Ascending aorta (tissue), 2 donors: ENCODE results near the gene ANXA9. TPM values are rescaled to one million over a fixed set of nuclear protein-coding genes. Genes with fewer than 3 reads are reported as not detected.

Experiments used
- DNase-seq, 2 donors: peaks; one replicate each; pipeline ENCODE4 v3.0.0-alpha.2; 2019; ENCODE audit warnings: low spot score in 2 of 2
- H3K27ac ChIP-seq, 2 donors: fragments of 200-600 bp; sonication (generic); one replicate each; pipeline ENCODE4 v1.5.1; 2016 to 2017; ENCODE audit warnings: mild to moderate bottlenecking in 1 of 2
- H3K27me3 ChIP-seq: fragments of 200-600 bp; sonication (generic); one replicate; pipeline ENCODE4 v1.5.1; 2017
- H3K36me3 ChIP-seq, 2 donors: fragments of 200-600 bp; sonication (generic); one replicate each; pipeline ENCODE4 v1.5.1; 2016
- H3K4me1 ChIP-seq, 2 donors: fragments of 200-600 bp; sonication (generic); one replicate each; pipeline ENCODE4 v1.5.1; 2016 to 2017; ENCODE audit warnings: mild to moderate bottlenecking in 1 of 2
- H3K4me3 ChIP-seq, 2 donors: fragments of 200-600 bp; sonication (generic); one replicate each; pipeline ENCODE4 v1.5.1; 2016 to 2017; ENCODE audit warnings: mild to moderate bottlenecking in 1 of 2
- H3K9me3 ChIP-seq, 2 donors: fragments of 200-600 bp; sonication (generic); one replicate each; pipeline ENCODE4 v1.5.1; 2016
- CTCF ChIP-seq, 3 experiments: fragments of 200-600 bp in 2 of 3; fragments of 450-650 bp in 1 of 3; sonication (generic) in 2 of 3; IDR thresholded peaks; one replicate each; pipeline ENCODE4 v1.5.1; 2016 to 2019; ENCODE audit warnings: antibody characterized with exemption in 3 of 3, mild to moderate bottlenecking in 1 of 3, moderate library complexity in 1 of 3
- intact Hi-C: fragments of 100-400 bp; cut with DNase I; formaldehyde crosslinking; loops from one replicate; pipeline ENCODE4 v1.15.1; 2023
- total RNA-seq: library from RNA; depleted of rRNA; stranded (reverse); fragments of >200 nt; gene quantifications from one replicate; pipeline ENCODE4 v1.1.0, GENCODE V29; 2016

Gene ANXA9
- total RNA-seq, 1 donor from 2014 or later, result not detected

- Histone ChIP-seq H3K27ac (no peak within 1 kb of the TSS), H3K27me3 (no peaks in the 10 kb centered on the region), H3K4me3 (no peak within 1 kb of the TSS), H3K4me1 (no peaks in the 10 kb centered on the region), H3K9me3 (no peaks in the 10 kb centered on the region), H3K36me3 (peaks cover 13 to 38% of the 10 kb centered on the region in 2 donors)
- no peak for DNase-seq
- intact Hi-C loops, result no loop called here
- TF ChIP-seq CTCF (IDR thresholded peaks at IDR 0.05), result no peak
Measured at GRCh38 chr1:151036356-151036755, 54.3 kb downstream of the ANXA9 start, which contains the start of gene BNIPL. TSS of gene BNIPL (plus strand) at chr1:151036586. CDS start at chr1:151036726, 140 bp downstream.

GRCh38 chr1:151037032-151037431 lies 54.9 kb downstream of the ANXA9 start:
- H3K27ac ChIP-seq, result no peak overlapping the region
- H3K9me3 ChIP-seq, result no peaks in the 10 kb centered on the region
- no peak for DNase-seq

GRCh38 chr1:151039521-151039920 lies 57.4 kb downstream of the ANXA9 start:
- Histone ChIP-seq H3K27ac (no peak overlapping the region), H3K27me3 (no peaks in the 10 kb centered on the region), H3K36me3 (peaks cover 0 to 11% of the 10 kb centered on the region in 2 donors), H3K9me3 (no peaks in the 10 kb centered on the region), H3K4me1 (no peaks in the 10 kb centered on the region), H3K4me3 (no peak overlapping the region)
- intact Hi-C loops, result no loop called here
- no peak for TF ChIP-seq CTCF (IDR thresholded peaks at IDR 0.05)
- no peak for DNase-seq

More at GRCh38 chr1:151037032-151037431, 54.9 kb downstream of the ANXA9 start:
- Histone ChIP-seq H3K36me3 (peaks cover 7 to 32% of the 10 kb centered on the region in 2 donors), H3K4me1 (no peaks in the 10 kb centered on the region), H3K27me3 (no peaks in the 10 kb centered on the region), H3K4me3 (no peak overlapping the region)
- intact Hi-C loops, result no loop called here
- TF ChIP-seq CTCF (IDR thresholded peaks at IDR 0.05), result no peak

GRCh38 chr1:151043163-151043562 lies 61.1 kb downstream of the ANXA9 start:
- Histone ChIP-seq H3K36me3 (no peaks in the 10 kb centered on the region), H3K4me1 (no peaks in the 10 kb centered on the region), H3K27ac (no peak overlapping the region), H3K9me3 (no peaks in the 10 kb centered on the region), H3K4me3 (no peak overlapping the region), H3K27me3 (no peaks in the 10 kb centered on the region)
- intact Hi-C loops, result no loop called here
- no peak for DNase-seq
- TF ChIP-seq CTCF (IDR thresholded peaks at IDR 0.05), result no peak

Other genes starting within 250 kb of the ANXA9 start
- 32.1 TPM for gene CTSS, start 216.5 kb upstream of the ANXA9 start, total RNA-seq
- gene CTSK, start 174.0 kb upstream of the ANXA9 start, total RNA-seq, result 44.0 TPM
- gene ARNT, start 105.7 kb upstream of the ANXA9 start, total RNA-seq, result 13.0 TPM
- gene CTXND2, start 95.2 kb upstream of the ANXA9 start, total RNA-seq, result not detected
- gene SETDB1, start 55.9 kb upstream of the ANXA9 start, total RNA-seq, result 21.3 TPM
- gene CERS2, start 7.5 kb upstream of the ANXA9 start, total RNA-seq, result 114 TPM
- 9.7 TPM for gene MINDY1, start 24.6 kb downstream of the ANXA9 start, total RNA-seq
- 36.5 TPM for gene PRUNE1, start 26.2 kb downstream of the ANXA9 start, total RNA-seq
- not detected for gene BNIPL, start 54.3 kb downstream of the ANXA9 start, total RNA-seq
- gene C1orf56, start 65.5 kb downstream of the ANXA9 start, total RNA-seq, result 11.4 TPM
- gene CDC42SE1, start 77.3 kb downstream of the ANXA9 start, total RNA-seq, result 42.4 TPM
- 3.6 TPM for gene MLLT11, start 78.1 kb downstream of the ANXA9 start, total RNA-seq
- 3.7 TPM for gene GABPB2, start 88.5 kb downstream of the ANXA9 start, total RNA-seq
- 31.8 TPM for gene SEMA6C, start 164.3 kb downstream of the ANXA9 start, total RNA-seq
- gene TNFAIP8L2, start 174.4 kb downstream of the ANXA9 start, total RNA-seq, result not detected
- 0.85 TPM for gene LYSMD1, start 183.6 kb downstream of the ANXA9 start, total RNA-seq
- gene SCNM1, start 183.9 kb downstream of the ANXA9 start, total RNA-seq, result 27.4 TPM
- not detected for gene TMOD4, start 193.7 kb downstream of the ANXA9 start, total RNA-seq
- gene VPS72, start 207.9 kb downstream of the ANXA9 start, total RNA-seq, result 33.6 TPM
- gene PIP5K1A, start 216.3 kb downstream of the ANXA9 start, total RNA-seq, result 36.5 TPM